HL-60 (cell line): ENCODE measurements around the gene FGF21.
"Not testable (repeated sequence)": the region's sequence is repeated elsewhere in the genome, so short reads cannot be mapped to it uniquely, and the experiment has no call there.

Experiments used
- DNase-seq, 2 experiments: peaks; one replicate each; pipeline ENCODE4 v3.0.0-alpha.2; 2010 to 2020; ENCODE audit warnings: low read depth in 1 of 2, low spot score in 1 of 2
- H3K27ac ChIP-seq: fragments of 250-450 bp; sonication (Bioruptor Pico); replicated peaks from 2 replicates; pipeline ENCODE4 v1.5.1; 2020; ENCODE audit warnings: mild to moderate bottlenecking, moderate library complexity
- H3K27me3 ChIP-seq: fragments of 250-450 bp; sonication (Bioruptor Pico); 2 replicates; pipeline ENCODE4 v1.5.1; 2021; ENCODE audit warnings: mild to moderate bottlenecking, moderate library complexity; ENCODE audit not compliant: insufficient read depth, poor library complexity, severe bottlenecking
- H3K4me3 ChIP-seq: replicated peaks from 2 replicates; pipeline ENCODE4 v1.5.1; 2011; ENCODE audit warnings: mild to moderate bottlenecking, control low read depth, low read length; ENCODE audit not compliant: insufficient read depth
- GABPA ChIP-seq: IDR thresholded peaks from 2 replicates; pipeline ENCODE4 v1.6.1; 2012; ENCODE audit warnings: low read depth
- POLR2AphosphoS5 ChIP-seq: IDR thresholded peaks from 2 replicates; pipeline ENCODE4 v1.6.1; 2012; ENCODE audit warnings: low read depth
- REST ChIP-seq: IDR thresholded peaks from 2 replicates; pipeline ENCODE4 v1.6.1; 2012; ENCODE audit warnings: low read depth; ENCODE audit not compliant: insufficient replicate concordance
- SPI1 ChIP-seq: IDR thresholded peaks from 2 replicates; pipeline ENCODE4 v1.6.1; 2012; ENCODE audit warnings: low read depth, mild to moderate bottlenecking, borderline replicate concordance
- TF ChIP-seq, protein P1 (sequence below): IDR thresholded peaks from one replicate; pipeline ENCODE4 v1.5.1; 2011; ENCODE audit warnings: low read length, control low read depth, inconsistent platforms; ENCODE audit not compliant: insufficient read depth

The FGF21 gene

GRCh38 chr19:48760504-48761205 lies 5.3 kb downstream of the FGF21 start:
- DNase-seq, result peak in 1 of 2 experiments; percentile 19
- TF ChIP-seq GABPA (no peak), POLR2AphosphoS5 (no peak), SPI1 (no peak), REST (no peak)
- TF ChIP-seq, protein P1, sequence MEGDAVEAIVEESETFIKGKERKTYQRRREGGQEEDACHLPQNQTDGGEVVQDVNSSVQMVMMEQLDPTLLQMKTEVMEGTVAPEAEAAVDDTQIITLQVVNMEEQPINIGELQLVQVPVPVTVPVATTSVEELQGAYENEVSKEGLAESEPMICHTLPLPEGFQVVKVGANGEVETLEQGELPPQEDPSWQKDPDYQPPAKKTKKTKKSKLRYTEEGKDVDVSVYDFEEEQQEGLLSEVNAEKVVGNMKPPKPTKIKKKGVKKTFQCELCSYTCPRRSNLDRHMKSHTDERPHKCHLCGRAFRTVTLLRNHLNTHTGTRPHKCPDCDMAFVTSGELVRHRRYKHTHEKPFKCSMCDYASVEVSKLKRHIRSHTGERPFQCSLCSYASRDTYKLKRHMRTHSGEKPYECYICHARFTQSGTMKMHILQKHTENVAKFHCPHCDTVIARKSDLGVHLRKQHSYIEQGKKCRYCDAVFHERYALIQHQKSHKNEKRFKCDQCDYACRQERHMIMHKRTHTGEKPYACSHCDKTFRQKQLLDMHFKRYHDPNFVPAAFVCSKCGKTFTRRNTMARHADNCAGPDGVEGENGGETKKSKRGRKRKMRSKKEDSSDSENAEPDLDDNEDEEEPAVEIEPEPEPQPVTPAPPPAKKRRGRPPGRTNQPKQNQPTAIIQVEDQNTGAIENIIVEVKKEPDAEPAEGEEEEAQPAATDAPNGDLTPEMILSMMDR, result no peak
- no peak overlapping the region for H3K27ac ChIP-seq
- peaks cover 10% of the 10 kb centered on the region for H3K27me3 ChIP-seq
- no peak overlapping the region for H3K4me3 ChIP-seq

DNA sequence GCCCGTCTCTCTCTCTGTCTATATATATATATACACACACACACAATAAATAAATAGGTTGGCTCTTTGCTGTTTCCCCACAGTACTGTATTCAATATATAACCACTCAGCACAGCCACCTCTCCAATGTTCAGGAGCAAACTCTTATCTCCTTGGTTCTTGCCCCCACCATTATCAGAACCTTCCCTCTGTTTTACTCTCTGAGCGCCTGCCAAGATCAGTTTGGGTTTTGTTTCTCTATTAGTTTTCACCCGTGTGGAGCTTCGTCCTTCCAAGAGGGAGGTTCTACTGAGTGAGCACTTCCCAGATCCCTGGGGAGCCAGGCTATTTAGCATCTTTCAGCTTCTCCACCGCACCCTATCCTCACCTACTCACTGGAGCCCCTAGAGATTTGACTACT lies 10.5 kb downstream of the FGF21 start:
- H3K27me3 ChIP-seq, H3K4me3 ChIP-seq, DNase-seq, H3K27ac ChIP-seq: not testable (repeated sequence)

DNA sequence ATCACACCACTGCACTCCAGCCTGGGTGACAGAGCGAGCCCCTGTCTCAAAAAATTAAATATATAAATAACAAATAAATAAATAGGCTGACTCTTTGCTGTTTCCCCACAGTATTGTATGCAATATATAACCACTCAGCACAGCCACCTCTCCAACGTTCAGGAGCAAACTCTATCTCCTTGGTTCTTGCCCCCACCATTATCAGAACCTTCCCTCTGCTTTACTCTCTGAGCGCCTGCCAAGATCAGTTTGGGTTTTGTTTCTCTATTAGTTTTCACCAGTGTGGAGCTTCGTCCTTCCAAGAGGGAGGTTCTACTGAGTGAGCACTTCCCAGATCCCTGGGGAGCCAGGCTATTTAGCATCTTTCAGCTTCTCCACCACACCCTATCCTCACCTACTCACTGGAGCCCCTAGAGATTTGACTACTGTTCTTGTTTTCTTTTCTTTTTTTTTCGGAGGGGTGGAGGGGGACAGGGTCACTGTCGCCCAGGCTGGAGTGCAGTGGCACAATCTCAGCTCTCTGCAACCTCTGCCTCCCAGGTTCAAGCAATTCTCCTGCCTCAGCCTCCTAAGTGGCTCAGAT lies 12.9 kb downstream of the FGF21 start:
- not testable (repeated sequence) for H3K27ac ChIP-seq, H3K27me3 ChIP-seq, DNase-seq, H3K4me3 ChIP-seq

- Histone ChIP-seq H3K4me3 (no peak overlapping the region), H3K27ac (no peak overlapping the region), H3K27me3 (no peaks in the 10 kb centered on the region)
- no peak for DNase-seq
- TF ChIP-seq REST (no peak), POLR2AphosphoS5 (no peak), GABPA (no peak), SPI1 (peak; percentile 81)
- TF ChIP-seq, protein P1, result no peak
Measured at GRCh38 chr19:48768994-48769713, 13.8 kb downstream of the FGF21 start.

DNA sequence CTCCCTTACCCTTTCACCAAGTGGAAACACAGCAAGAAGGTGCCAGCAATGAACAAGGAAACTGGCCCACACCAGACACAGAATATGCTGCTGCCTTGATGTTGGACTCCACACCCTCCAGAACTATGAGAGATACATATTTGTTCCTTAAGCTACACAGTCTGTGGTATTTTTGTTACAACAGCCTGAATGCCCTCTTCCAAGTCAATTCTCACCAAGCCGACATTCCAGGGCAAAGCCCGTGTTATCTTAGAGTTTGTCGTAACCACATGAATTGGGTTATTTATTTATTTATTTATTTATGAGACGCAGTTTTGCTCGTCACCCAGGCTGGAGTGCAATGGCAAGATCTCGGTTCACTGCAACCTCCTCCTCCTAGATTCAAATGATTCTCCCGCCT lies 14.9 kb downstream of the FGF21 start:
- H3K27ac ChIP-seq, result no peak overlapping the region
- no peak for DNase-seq
- H3K4me3 ChIP-seq, result no peak overlapping the region
- H3K27me3 ChIP-seq, result no peaks in the 10 kb centered on the region
- TF ChIP-seq REST, result no peak
- TF ChIP-seq, protein P1, result no peak
- no peak for TF ChIP-seq GABPA
